Measurements from ENCODE around the gene PDE2A.

GRCh38 chr11:72634016-72634415 is 40.2 kb downstream of the PDE2A start:
- TF ChIP-seq EZH2 (IDR thresholded peaks at IDR 0.05; ENCODE audit: borderline replicate concordance, low read depth, low read length, poor library complexity, severe bottlenecking) (no peak), CTCF (conservative IDR thresholded peaks at IDR 0.05; ENCODE audit: low read depth, low read length) (no peak)
